SK-N-MC (cell line): ENCODE measurements around the gene RCAN1.
"Not testable (repeated sequence)": the region's sequence is repeated elsewhere in the genome, so short reads cannot be mapped to it uniquely, and the experiment has no call there.

Source experiments
- DNase-seq: peaks from one replicate; pipeline ENCODE4 v3.0.0-alpha.2; 2011; ENCODE audit warnings: low read depth, low spot score
- H3K27ac ChIP-seq: fragments of 200-600 bp; sonication (generic); 2 replicates; pipeline ENCODE4 v1.5.1; 2016; ENCODE audit warnings: mixed run types
- H3K36me3 ChIP-seq: fragments of 200-600 bp; sonication (generic); 2 replicates; pipeline ENCODE4 v1.6.1; 2017; ENCODE audit warnings: antibody characterized with exemption, low read length, mixed read lengths; ENCODE audit not compliant: insufficient read depth
- H3K4me3 ChIP-seq: fragments of 200-600 bp; sonication (generic); 2 replicates; pipeline ENCODE4 v1.5.1; 2016
- H3K9ac ChIP-seq: fragments of 200-600 bp; sonication (generic); 2 replicates; pipeline ENCODE4 v1.8.0; 2017; ENCODE audit warnings: mixed run types, mixed read lengths; ENCODE audit not compliant: insufficient read length
- H3K9me3 ChIP-seq: fragments of 200-600 bp; sonication (generic); 2 replicates; pipeline ENCODE4 v1.6.1; 2017; ENCODE audit warnings: low read depth, mild to moderate bottlenecking, antibody characterized with exemption, low read length, moderate library complexity, mixed read lengths
- EZH2 ChIP-seq: fragments of 200-600 bp; sonication (generic); IDR thresholded peaks from one replicate; pipeline ENCODE4 v1.6.1; 2017; ENCODE audit warnings: antibody characterized with exemption
- FOXP2 ChIP-seq: optimal IDR thresholded peaks from 2 replicates; pipeline ENCODE3; 2011; ENCODE audit warnings: mild to moderate bottlenecking, moderate library complexity; ENCODE audit not compliant: insufficient read depth; ENCODE audit errors: extremely low read length, control extremely low read depth
- POLR2AphosphoS5 ChIP-seq: IDR thresholded peaks from 2 replicates; pipeline ENCODE4 v1.6.1; 2012; ENCODE audit warnings: mild to moderate bottlenecking, low read depth, low read length, borderline replicate concordance

RCAN1 gene

DNA sequence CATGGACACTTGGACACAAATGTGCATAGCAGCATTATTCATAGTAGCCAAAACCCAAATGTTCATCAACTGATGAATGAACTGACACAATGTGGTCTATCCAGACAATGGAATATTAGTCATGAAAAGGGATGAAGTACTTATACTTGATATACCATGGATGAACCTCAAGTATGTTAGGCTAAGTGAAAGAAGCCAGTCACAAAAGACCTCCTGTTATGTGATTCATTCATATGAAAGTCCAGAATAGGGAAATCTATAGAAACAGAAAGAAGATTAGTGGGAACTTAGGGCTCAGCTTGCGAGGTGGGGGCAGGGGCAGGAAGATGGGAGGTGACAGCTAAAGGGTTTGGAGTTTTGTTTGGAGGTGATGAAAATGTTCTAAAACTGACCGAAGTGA, 110.3 kb downstream of the RCAN1 start:
- Histone ChIP-seq H3K36me3 (no peaks in the 10 kb centered on the region), H3K4me3 (no peak overlapping the region), H3K9ac (no peak overlapping the region), H3K27ac (no peak overlapping the region), H3K9me3 (no peaks in the 10 kb centered on the region)
- no peak for DNase-seq
- TF ChIP-seq FOXP2 (no peak), POLR2AphosphoS5 (no peak), EZH2 (no peak)

DNA sequence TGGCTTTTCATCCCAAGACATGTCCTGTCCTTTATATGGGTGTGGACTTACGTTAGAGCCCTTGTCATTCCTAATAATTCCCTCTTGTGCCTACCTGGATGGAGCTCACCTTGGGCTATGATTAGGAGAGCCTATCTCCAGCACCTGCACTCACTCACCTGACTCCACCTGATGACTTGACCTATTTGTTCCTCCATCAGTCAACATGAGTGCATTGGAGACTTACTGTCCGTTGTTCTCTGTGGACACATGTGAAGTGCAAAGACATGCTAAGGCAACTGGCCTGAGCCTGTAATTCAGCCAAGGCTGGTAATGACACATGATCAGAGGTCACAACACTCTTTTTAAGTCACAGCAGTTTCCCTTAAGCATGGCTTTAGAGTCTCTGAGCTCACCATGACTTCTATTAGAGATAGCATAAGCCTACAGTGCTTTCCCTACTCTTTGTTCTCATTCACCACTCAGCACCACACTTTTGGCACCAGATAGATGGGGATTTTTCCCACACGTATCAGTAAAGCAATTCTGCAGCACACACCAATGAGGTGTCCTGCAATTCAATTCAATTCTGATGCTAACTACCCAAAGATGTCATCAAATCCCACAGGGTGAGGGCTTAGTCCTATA, 112.3 kb downstream of the RCAN1 start:
- no peak for TF ChIP-seq FOXP2
- TF ChIP-seq POLR2AphosphoS5, result no peak
- TF ChIP-seq EZH2, result no peak
- Histone ChIP-seq H3K9me3 (no peaks in the 10 kb centered on the region), H3K36me3 (no peaks in the 10 kb centered on the region), H3K9ac (no peak overlapping the region), H3K27ac (no peak overlapping the region), H3K4me3 (no peak overlapping the region)
- no peak for DNase-seq

DNA sequence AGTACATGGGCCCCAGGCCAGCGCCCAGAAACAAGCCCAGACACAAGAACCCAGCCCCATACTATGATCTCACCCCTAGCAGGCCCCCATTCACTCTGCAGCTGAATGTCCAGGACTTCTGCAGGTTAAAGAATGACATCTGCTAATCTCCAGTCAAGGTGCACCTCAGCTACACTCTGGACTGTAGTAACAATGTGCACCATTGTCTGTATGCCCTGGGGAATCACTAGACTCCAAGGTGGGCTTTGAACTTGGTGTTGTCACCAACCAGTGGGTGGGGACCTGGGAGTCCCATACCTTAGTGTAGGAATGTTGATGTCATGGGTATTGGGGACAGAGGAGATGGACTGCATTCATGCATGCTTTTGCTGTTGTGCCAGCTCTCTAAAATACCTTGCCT, 113.2 kb downstream of the RCAN1 start:
- DNase-seq, result no peak
- TF ChIP-seq FOXP2, result no peak
- TF ChIP-seq EZH2, result no peak
- H3K9ac ChIP-seq, result no peak overlapping the region
- no peaks in the 10 kb centered on the region for H3K9me3 ChIP-seq
- H3K36me3 ChIP-seq, result no peaks in the 10 kb centered on the region
- H3K27ac ChIP-seq, result no peak overlapping the region
- no peak overlapping the region for H3K4me3 ChIP-seq

DNA sequence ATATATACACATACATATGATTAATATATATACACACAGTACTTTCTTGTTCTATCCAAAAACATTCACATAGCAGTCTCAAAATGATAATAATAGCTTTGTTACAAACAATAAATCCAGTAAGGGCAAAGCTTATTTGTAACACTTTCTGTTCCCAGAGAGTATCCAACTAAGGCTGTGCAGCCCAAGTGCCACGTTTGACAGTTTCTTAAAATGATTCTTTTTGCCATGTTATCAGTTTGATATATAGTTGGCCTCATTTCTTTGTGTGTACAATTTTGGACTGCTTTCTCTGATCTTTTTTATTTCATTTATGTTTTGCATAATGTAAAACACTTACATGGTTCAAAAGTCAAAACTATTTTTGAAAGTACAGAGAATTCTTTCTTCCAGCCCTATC, 114.7 kb downstream of the RCAN1 start:
- Histone ChIP-seq H3K27ac (no peak overlapping the region), H3K9me3 (no peaks in the 10 kb centered on the region), H3K9ac (no peak overlapping the region), H3K4me3 (no peak overlapping the region), H3K36me3 (no peaks in the 10 kb centered on the region)
- no peak for DNase-seq
- TF ChIP-seq POLR2AphosphoS5, result no peak
- TF ChIP-seq FOXP2, result no peak
- no peak for TF ChIP-seq EZH2

DNA sequence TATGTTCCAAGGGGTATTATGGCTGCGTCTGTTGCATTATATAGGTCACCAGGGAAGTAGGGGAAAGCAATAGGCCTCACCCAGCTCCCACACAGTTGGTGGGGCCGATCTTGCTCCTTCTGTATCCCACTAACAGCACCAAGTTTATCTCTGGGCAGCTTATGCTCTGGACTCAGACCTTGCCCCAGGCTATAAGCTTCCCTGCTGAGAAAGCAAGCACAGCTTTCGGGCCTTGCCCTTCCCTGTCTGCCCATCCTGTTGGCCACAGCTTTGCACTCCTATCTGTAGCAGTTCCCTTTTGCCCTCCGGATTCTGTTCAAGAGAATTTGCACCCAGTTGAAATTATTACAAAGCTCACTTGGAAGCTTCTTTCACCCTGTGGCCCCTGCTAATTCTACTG, 115.8 kb downstream of the RCAN1 start:
- H3K9ac ChIP-seq, result no peak overlapping the region
- no peak for DNase-seq
- TF ChIP-seq POLR2AphosphoS5, result no peak
- TF ChIP-seq EZH2, result no peak
- TF ChIP-seq FOXP2, result no peak
- no peaks in the 10 kb centered on the region for H3K9me3 ChIP-seq
- H3K36me3 ChIP-seq, result no peaks in the 10 kb centered on the region
- no peak overlapping the region for H3K27ac ChIP-seq
- H3K4me3 ChIP-seq, result no peak overlapping the region

DNA sequence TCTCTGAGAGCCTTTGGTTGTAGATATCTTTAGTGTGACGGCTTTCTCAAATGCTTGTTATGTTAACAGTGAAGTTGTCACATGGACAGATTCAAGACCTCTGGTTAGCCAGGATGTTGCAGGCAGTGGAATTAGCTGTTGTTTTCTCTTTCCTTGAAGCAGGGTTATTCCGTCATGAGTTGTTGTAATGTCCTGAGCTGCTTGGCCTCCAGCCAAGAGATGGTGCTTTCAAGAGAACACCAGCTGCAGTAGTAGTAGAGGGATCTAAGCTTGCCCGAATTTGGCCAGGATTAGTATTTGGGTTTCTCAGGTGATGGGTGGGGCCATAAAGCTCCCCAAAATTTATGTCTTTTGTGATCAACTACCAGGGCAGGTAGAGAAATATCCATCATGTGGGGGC, 116.3 kb downstream of the RCAN1 start:
- Histone ChIP-seq H3K9me3 (no peaks in the 10 kb centered on the region), H3K9ac (no peak overlapping the region), H3K27ac (no peak overlapping the region), H3K4me3 (no peak overlapping the region), H3K36me3 (no peaks in the 10 kb centered on the region)
- TF ChIP-seq EZH2, result no peak
- TF ChIP-seq FOXP2, result no peak
- no peak for TF ChIP-seq POLR2AphosphoS5
- DNase-seq, result no peak

DNA sequence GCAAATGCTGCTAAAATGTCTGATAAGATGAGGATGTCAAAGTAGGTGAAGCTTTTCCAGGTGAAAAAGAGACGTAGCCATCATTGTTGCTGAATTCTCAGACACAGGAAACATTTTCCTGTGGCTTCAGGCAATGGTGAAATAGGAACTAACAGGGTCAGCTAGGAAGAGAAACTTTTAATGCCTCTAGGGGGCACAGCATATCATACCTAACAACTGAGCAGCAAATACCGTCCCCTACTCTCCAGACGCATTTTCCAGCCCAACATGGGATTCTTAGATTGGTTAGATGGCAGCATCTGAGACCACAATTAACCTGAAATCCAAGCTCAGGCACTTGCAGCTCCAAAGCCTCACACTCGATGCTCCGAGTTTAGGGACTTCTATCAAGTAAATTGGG, 131.1 kb downstream of the RCAN1 start:
- H3K36me3 ChIP-seq, H3K9ac ChIP-seq, DNase-seq, H3K9me3 ChIP-seq, H3K4me3 ChIP-seq, H3K27ac ChIP-seq: not testable (repeated sequence)

DNA sequence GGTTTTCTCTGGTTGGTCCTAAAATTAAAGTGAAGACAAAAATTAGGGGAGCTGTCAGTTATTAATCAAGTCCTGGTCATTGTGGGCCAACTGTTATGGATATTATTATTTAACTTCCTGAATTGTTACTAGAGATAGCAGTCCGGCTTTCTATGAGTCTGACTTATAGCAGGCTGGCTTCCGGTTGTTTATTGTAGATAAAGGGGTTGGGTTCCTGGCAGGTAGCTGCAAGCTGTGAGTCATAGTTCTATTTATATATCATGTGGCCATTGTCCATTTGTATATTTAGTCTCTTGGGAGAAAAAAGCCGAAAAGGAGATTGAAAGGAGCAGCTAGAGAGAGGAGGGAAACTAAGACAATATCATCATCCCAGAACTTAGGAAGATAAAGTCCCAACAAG, 131.5 kb downstream of the RCAN1 start:
- not testable (repeated sequence) for H3K36me3 ChIP-seq, H3K4me3 ChIP-seq, DNase-seq, H3K9me3 ChIP-seq, H3K27ac ChIP-seq, H3K9ac ChIP-seq

DNA sequence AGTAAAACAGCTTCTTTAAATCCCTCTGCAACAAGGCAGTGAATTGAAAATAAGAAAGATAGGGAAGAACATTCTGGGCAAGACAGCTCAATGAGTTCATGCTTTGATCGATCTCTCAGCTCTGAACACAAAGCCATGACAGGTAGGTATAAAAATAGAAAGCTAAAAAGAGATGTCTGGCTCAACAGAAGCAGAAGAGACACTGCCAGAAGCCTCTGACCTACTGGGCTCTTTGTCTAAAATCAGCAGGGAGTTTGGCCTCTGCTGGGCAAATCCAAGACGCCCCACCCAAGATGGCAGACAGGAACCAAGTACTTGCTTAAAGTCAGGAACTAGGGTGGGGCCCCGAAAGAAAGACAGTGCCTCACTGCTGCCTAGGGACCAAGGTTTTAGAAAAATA, 147.6 kb downstream of the RCAN1 start:
- not testable (repeated sequence) for DNase-seq, H3K4me3 ChIP-seq, H3K9me3 ChIP-seq, H3K9ac ChIP-seq, H3K27ac ChIP-seq, H3K36me3 ChIP-seq
